Brain pericyte (primary cell): ENCODE results near the gene MT1G.
"Not testable (repeated sequence)": the region's sequence is repeated elsewhere in the genome, so short reads cannot be mapped to it uniquely, and the experiment has no call there.

Experiments
- DNase-seq: peaks from one replicate; pipeline ENCODE4 v3.0.0-alpha.2; 2012; ENCODE audit warnings: low read depth, low spot score

MT1G gene

GRCh38 chr16:56667581-56668571 is at the start of gene MT1G:
MT1G (minus strand) TSS chr16:56668065; CDS start chr16:56667993, 72 bp downstream.
- no peak for DNase-seq

GRCh38 chr16:56717532-56717931 is 49.7 kb upstream of the MT1G start:
- DNase-seq = not testable (repeated sequence)

GRCh38 chr16:56716761-56717160 is 48.9 kb upstream of the MT1G start:
- no peak for DNase-seq

- DNase-seq = no peak
Measured at GRCh38 chr16:56715126-56715525, 47.3 kb upstream of the MT1G start.

- DNase-seq = no peak
Measured at GRCh38 chr16:56713794-56714193, 45.9 kb upstream of the MT1G start.

- no peak for DNase-seq
Measured at GRCh38 chr16:56711862-56712261, 44.0 kb upstream of the MT1G start.

GRCh38 chr16:56710181-56710737 is 42.4 kb upstream of the MT1G start:
- no peak for DNase-seq

GRCh38 chr16:56709443-56710040 is 41.7 kb upstream of the MT1G start:
- no peak for DNase-seq

- DNase-seq = no peak
Measured at GRCh38 chr16:56708525-56709442, 40.9 kb upstream of the MT1G start.

- DNase-seq = no peak
Measured at GRCh38 chr16:56702836-56703235, 35.0 kb upstream of the MT1G start.

GRCh38 chr16:56701534-56701933 is 33.7 kb upstream of the MT1G start:
- DNase-seq = no peak

GRCh38 chr16:56700631-56701030 is 32.8 kb upstream of the MT1G start:
- DNase-seq = no peak

GRCh38 chr16:56700195-56700594 is 32.3 kb upstream of the MT1G start:
- no peak for DNase-seq

- no peak for DNase-seq
Measured at GRCh38 chr16:56697456-56698155, 29.7 kb upstream of the MT1G start.

- DNase-seq = no peak
Measured at GRCh38 chr16:56695246-56695645, 27.4 kb upstream of the MT1G start.

- DNase-seq = no peak
Measured at GRCh38 chr16:56691885-56692284, 24.0 kb upstream of the MT1G start.

- DNase-seq = no peak
Measured at GRCh38 chr16:56690420-56691122, 22.7 kb upstream of the MT1G start.

GRCh38 chr16:56689171-56689570 is 21.3 kb upstream of the MT1G start:
- DNase-seq = no peak

- DNase-seq = no peak
Measured at GRCh38 chr16:56688762-56689161, 20.9 kb upstream of the MT1G start.

- no peak for DNase-seq
Measured at GRCh38 chr16:56686758-56687157, 18.9 kb upstream of the MT1G start.
